Effector memory CD8-positive, alpha-beta T cell (primary cell): ENCODE measurements around the gene RBFOX2.

Experiments
- ATAC-seq: fragments of 150-1000 bp; cut with Tn5 transposase; replicated peaks from 2 replicates; pipeline ENCODE4 v1.10.0; 2021; ENCODE audit warnings: mild to moderate bottlenecking, moderate library complexity
- DNase-seq, 3 experiments: peaks; one replicate each; pipeline ENCODE4 v3.0.0; 2021
- H3K27ac Mint-ChIP-seq, 2 donors: one replicate each; pipeline ENCODE4 v1.8.0; 2022; ENCODE audit warnings: mild to moderate bottlenecking in 2 of 2, mixed read lengths in 2 of 2, moderate library complexity in 2 of 2
- H3K27me3 Mint-ChIP-seq, 2 donors: one replicate each; pipeline ENCODE4 v1.8.0; 2022; ENCODE audit warnings: mixed read lengths in 2 of 2
- H3K36me3 Mint-ChIP-seq: one replicate; pipeline ENCODE4 v1.8.0; 2022; ENCODE audit warnings: mild to moderate bottlenecking, moderate library complexity, mixed read lengths; ENCODE audit not compliant: insufficient read depth
- H3K4me1 Mint-ChIP-seq, 2 donors: one replicate each; pipeline ENCODE4 v1.8.0; 2022; ENCODE audit warnings: low read depth in 2 of 2, mixed read lengths in 2 of 2
- H3K4me3 Mint-ChIP-seq, 2 donors: one replicate each; pipeline ENCODE4 v1.8.0; 2022; ENCODE audit warnings: mild to moderate bottlenecking in 2 of 2, mixed read lengths in 2 of 2, moderate library complexity in 2 of 2
- H3K9me3 Mint-ChIP-seq, 2 donors: one replicate each; pipeline ENCODE4 v1.8.0; 2022; ENCODE audit warnings: mixed read lengths in 2 of 2

RBFOX2 gene

DNA sequence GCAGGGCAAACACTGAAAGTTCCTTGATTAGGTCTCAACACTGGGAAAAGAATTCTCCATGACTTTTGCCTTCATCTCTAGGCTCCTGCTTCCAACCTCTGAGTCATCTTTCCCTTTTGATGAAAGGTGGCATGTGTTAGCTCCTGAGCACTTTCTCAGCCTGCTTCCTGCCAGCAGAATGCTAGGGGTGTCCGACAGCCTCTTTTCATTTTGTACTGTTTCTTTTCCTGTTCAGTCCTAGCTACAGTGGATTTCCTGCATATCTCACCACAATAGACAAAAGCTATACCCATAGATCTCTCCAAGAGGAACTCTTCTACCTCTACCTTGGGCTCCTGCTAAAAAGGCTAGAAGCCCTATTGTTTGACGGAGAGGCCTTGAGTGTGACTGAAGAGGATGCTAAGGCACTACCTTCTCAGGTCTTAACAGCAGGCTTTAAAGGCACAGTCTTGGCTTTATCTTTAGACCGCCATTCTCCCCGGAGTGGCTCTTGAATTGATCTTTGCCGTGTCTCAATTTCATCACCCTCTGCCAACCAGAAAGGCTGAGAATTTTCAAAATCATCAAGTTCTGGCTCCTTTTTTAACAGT, 145.5 kb downstream of the RBFOX2 start:
- ATAC-seq (no peak), DNase-seq (no peak)
- no peak overlapping the region for H3K27ac Mint-ChIP-seq

GRCh38 chr22:35882211-35883030, 146.2 kb downstream of the RBFOX2 start:
- no peaks in the 10 kb centered on the region for H3K27me3 Mint-ChIP-seq
- H3K4me3 Mint-ChIP-seq: no peak overlapping the region
- H3K4me1 Mint-ChIP-seq: peaks cover 0 to 3% of the 10 kb centered on the region in 2 donors
- DNase-seq (no peak), ATAC-seq (no peak)
- no peak overlapping the region for H3K27ac Mint-ChIP-seq
- H3K9me3 Mint-ChIP-seq: no peaks in the 10 kb centered on the region
- H3K36me3 Mint-ChIP-seq: no peaks in the 10 kb centered on the region

More for the DNA sequence above, 145.5 kb downstream of the RBFOX2 start:
- Mint-ChIP-seq H3K4me1 (peaks cover 0 to 3% of the 10 kb centered on the region in 2 donors), H3K27me3 (no peaks in the 10 kb centered on the region), H3K36me3 (no peaks in the 10 kb centered on the region), H3K9me3 (no peaks in the 10 kb centered on the region), H3K4me3 (no peak overlapping the region)

DNA sequence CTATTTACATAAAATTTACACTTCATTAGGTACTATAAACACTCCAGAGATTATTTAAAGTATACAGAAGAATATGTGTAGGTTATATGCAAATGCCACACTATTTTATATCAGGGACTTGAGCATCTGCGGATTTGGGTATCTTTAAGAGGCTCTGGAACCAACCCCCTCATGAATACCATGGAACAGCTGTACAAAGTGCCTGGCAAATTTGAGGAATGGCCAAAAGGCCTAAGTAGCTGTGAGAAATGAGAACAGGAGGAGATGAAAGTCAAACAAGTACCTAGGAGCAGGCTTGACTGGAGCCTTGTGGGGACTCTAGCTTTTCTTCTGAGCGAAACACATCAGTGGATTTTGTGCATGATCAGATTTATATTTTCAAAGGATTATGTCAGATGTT, 149.3 kb downstream of the RBFOX2 start:
- DNase-seq (no peak), ATAC-seq (no peak)
- no peak overlapping the region for H3K4me3 Mint-ChIP-seq
- H3K9me3 Mint-ChIP-seq: no peaks in the 10 kb centered on the region
- peaks cover 0 to 12% of the 10 kb centered on the region in 2 donors for H3K27me3 Mint-ChIP-seq
- no peaks in the 10 kb centered on the region for H3K36me3 Mint-ChIP-seq
- H3K4me1 Mint-ChIP-seq: peaks cover 0 to 3% of the 10 kb centered on the region in 2 donors
- no peak overlapping the region for H3K27ac Mint-ChIP-seq

DNA sequence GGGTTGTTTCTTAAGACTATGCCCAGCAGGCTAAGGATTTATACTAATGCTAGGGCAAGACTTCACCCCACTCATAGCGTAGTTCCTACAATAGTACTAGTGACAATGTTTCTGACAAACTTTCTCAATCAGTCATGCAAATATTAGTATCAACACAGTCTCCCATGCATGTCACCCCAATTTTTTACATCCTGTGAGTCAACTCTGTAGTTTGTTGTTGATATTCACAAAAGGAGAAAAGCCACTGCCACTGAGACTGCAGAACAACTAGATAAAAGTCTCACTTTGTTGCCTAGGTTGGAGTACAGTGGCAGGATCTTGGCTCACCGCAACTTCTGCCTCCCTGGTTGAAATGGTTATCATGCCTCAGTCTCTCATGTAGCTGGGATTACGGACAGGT, 155.2 kb downstream of the RBFOX2 start:
- Mint-ChIP-seq H3K4me3 (no peak overlapping the region), H3K4me1 (no peaks in the 10 kb centered on the region), H3K36me3 (no peaks in the 10 kb centered on the region), H3K9me3 (no peaks in the 10 kb centered on the region), H3K27ac (no peak overlapping the region), H3K27me3 (peaks cover 28 to 40% of the 10 kb centered on the region in 2 donors)
- no peak for ATAC-seq
- no peak for DNase-seq

- peaks cover 28 to 40% of the 10 kb centered on the region in 2 donors for H3K27me3 Mint-ChIP-seq
- H3K9me3 Mint-ChIP-seq: no peaks in the 10 kb centered on the region
- H3K36me3 Mint-ChIP-seq: no peaks in the 10 kb centered on the region
- DNase-seq (no peak), ATAC-seq (no peak)
- no peak overlapping the region for H3K27ac Mint-ChIP-seq
- no peaks in the 10 kb centered on the region for H3K4me1 Mint-ChIP-seq
- no peak overlapping the region for H3K4me3 Mint-ChIP-seq
Observed at GRCh38 chr22:35872451-35872850, 156.2 kb downstream of the RBFOX2 start.

DNA sequence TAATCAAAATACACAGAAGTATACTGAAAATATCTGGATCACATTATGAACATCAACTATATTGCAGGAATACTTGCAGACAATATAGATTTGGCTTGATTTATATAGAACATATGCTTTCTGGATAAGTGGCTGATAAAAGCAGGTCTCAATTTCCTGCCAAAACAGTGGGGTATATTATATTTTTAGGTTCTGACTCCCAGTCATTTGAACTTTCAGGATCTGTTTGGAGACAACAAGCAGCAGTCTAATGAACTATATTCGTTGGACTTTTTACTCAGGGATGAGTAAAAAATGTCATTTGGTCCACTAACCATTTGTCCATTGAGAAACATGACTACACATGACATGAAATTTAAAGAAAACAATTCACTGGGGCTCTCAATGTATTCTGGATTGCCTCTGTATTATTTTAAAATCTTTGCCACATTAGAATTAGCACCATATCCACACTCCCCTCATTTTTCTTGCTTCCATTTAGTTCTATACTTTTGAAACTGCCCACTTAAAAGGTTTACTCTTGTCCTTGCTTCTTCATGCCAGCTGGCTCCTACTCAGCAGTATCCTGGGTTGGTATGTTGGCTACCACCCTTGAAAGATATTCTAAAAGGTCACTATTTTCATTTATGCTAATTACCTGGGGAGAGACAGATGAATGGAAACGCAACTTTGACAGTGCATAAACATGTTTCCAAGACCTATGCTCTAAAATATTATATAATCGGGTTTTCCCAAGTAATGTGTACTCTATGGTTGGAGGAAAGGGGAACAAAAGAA, 157.9 kb downstream of the RBFOX2 start:
- ATAC-seq (no peak), DNase-seq (no peak)
- H3K4me3 Mint-ChIP-seq: no peak overlapping the region
- H3K36me3 Mint-ChIP-seq: no peaks in the 10 kb centered on the region
- H3K9me3 Mint-ChIP-seq: no peaks in the 10 kb centered on the region
- H3K4me1 Mint-ChIP-seq: no peaks in the 10 kb centered on the region
- H3K27ac Mint-ChIP-seq: no peak overlapping the region
- H3K27me3 Mint-ChIP-seq: peaks cover 28 to 30% of the 10 kb centered on the region in 2 donors

DNA sequence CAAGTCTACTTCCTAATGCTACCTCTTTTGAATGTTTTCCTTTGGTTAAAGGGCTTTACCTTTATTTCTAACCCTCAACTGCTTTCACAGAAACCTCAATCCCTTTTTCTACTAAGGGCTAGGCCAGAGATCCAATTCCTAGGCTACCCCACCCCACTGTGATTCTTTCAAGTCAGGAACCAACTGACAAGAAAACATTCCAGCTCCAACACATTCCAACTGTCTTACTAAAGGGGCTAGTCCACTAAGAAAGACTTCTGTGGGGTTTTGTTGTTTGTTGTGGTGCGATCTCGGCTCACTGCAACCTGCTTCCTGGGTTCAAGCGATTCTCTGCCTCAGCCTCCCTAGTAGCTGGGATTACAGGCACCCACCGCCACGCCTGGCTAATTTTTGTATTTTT, 159.7 kb downstream of the RBFOX2 start:
- no peak overlapping the region for H3K4me3 Mint-ChIP-seq
- H3K27ac Mint-ChIP-seq: no peak overlapping the region

DNA sequence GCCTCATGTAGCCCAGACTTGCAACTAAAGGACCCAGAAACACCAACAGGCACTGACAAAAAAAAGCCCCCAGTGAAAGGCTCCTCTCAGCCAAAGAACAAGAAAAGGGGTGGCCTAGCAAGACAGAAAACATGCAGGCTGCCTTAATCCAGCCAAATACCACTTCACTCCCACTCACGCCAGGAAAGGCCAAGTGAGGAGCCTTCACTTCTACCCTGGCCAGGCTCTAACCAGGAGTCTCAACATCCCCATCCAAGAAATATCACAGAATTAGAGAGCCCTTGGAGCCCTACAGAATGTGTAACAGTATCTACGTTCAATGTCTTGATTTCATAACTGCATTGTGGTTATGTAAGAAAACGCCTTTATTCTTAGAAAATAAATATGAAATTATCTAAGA, 162.0 kb downstream of the RBFOX2 start:
- Mint-ChIP-seq H3K4me3 (no peak overlapping the region), H3K4me1 (no peaks in the 10 kb centered on the region), H3K27me3 (peaks cover 15 to 16% of the 10 kb centered on the region in 2 donors), H3K9me3 (no peaks in the 10 kb centered on the region), H3K27ac (no peak overlapping the region), H3K36me3 (no peaks in the 10 kb centered on the region)
- DNase-seq (no peak), ATAC-seq (no peak)

More for the DNA sequence above, 159.7 kb downstream of the RBFOX2 start:
- H3K27me3 Mint-ChIP-seq: peaks cover 24 to 27% of the 10 kb centered on the region in 2 donors
- H3K36me3 Mint-ChIP-seq: no peaks in the 10 kb centered on the region
- ATAC-seq: no peak
- DNase-seq: no peak
- H3K4me1 Mint-ChIP-seq: no peaks in the 10 kb centered on the region
- H3K9me3 Mint-ChIP-seq: no peaks in the 10 kb centered on the region

DNA sequence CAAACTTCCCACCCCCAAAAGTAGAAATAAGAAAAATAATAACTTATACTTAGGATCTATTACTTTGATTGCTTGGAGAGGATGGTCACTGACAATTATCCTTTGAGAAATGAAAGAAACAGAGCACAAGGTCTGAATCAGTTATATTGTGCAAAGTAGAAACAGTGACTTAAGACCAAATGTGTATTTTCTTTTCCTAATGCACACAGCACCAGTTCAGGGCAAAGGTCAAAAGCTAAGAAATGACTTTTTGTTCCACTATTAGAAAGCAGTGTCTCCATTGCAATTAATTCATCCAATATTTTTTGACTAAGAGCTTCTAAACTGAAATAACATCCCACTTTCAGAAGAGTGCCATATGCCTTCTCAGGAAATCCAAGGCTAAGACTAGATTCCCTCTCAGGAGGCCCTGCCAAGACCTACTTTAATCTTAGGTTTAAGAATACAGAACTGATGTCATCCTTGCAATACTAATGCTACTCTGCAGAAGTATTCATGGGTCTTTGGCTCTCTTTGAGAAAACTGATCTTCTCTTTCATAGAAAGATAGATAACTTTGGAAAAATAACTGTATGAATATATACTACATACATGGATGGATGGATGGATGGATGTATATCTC, 164.0 kb downstream of the RBFOX2 start:
- DNase-seq (no peak), ATAC-seq (no peak)
- no peak overlapping the region for H3K27ac Mint-ChIP-seq
- H3K9me3 Mint-ChIP-seq: no peaks in the 10 kb centered on the region
- no peak overlapping the region for H3K4me3 Mint-ChIP-seq
- H3K27me3 Mint-ChIP-seq: peaks cover 5 to 9% of the 10 kb centered on the region in 2 donors
- H3K4me1 Mint-ChIP-seq: no peaks in the 10 kb centered on the region
- H3K36me3 Mint-ChIP-seq: no peaks in the 10 kb centered on the region

- no peak overlapping the region for H3K4me3 Mint-ChIP-seq
- no peaks in the 10 kb centered on the region for H3K4me1 Mint-ChIP-seq
- H3K27ac Mint-ChIP-seq: no peak overlapping the region
- peaks cover 5 to 9% of the 10 kb centered on the region in 2 donors for H3K27me3 Mint-ChIP-seq
- no peak for ATAC-seq
- no peaks in the 10 kb centered on the region for H3K9me3 Mint-ChIP-seq
- H3K36me3 Mint-ChIP-seq: no peaks in the 10 kb centered on the region
- no peak for DNase-seq
Observed at GRCh38 chr22:35863432-35863831, 165.2 kb downstream of the RBFOX2 start.

- no peaks in the 10 kb centered on the region for H3K9me3 Mint-ChIP-seq
- DNase-seq (no peak), ATAC-seq (no peak)
- H3K4me3 Mint-ChIP-seq: no peak overlapping the region
- no peaks in the 10 kb centered on the region for H3K36me3 Mint-ChIP-seq
- H3K27ac Mint-ChIP-seq: no peak overlapping the region
- H3K27me3 Mint-ChIP-seq: peaks cover 5 to 9% of the 10 kb centered on the region in 2 donors
- H3K4me1 Mint-ChIP-seq: no peaks in the 10 kb centered on the region
Observed at GRCh38 chr22:35862697-35863096, 165.9 kb downstream of the RBFOX2 start.

DNA sequence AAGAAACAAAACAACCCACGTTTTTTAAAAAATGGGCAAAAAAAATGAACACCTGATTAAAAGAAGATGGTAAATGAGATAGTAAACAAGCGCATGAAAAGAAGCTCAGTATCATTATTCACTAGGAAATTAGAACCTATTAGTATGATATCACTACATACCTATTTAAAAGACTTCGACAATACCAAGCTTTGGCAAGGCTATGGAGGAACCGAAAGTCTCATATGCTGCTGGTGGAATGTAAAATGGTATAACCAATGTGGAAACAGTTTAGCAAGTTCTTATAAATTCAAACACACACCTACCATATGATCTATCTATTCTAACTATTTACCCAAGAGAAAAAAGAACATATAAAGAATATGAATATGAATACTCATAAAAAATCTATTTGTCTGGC, 167.2 kb downstream of the RBFOX2 start:
- no peaks in the 10 kb centered on the region for H3K4me1 Mint-ChIP-seq
- no peaks in the 10 kb centered on the region for H3K9me3 Mint-ChIP-seq
- DNase-seq (no peak), ATAC-seq (no peak)
- H3K27ac Mint-ChIP-seq: no peak overlapping the region
- H3K36me3 Mint-ChIP-seq: no peaks in the 10 kb centered on the region
- H3K4me3 Mint-ChIP-seq: no peak overlapping the region
- H3K27me3 Mint-ChIP-seq: peaks cover 12 to 19% of the 10 kb centered on the region in 2 donors

GRCh38 chr22:35860837-35861236, 167.8 kb downstream of the RBFOX2 start:
- H3K9me3 Mint-ChIP-seq: no peaks in the 10 kb centered on the region
- peaks cover 12 to 20% of the 10 kb centered on the region in 2 donors for H3K27me3 Mint-ChIP-seq
- ATAC-seq (no peak), DNase-seq (no peak)
- H3K27ac Mint-ChIP-seq: no peak overlapping the region
- H3K4me1 Mint-ChIP-seq: no peaks in the 10 kb centered on the region
- no peaks in the 10 kb centered on the region for H3K36me3 Mint-ChIP-seq
- H3K4me3 Mint-ChIP-seq: no peak overlapping the region
